NCI-H1105 treated with DMSO at 0.1 percent for 48 hours (cell line): ENCODE measurements around the gene LMNA.

Experiments used
- DNase-seq: peaks from one replicate; lab custom pipeline; 2025; lab: John Stamatoyannopoulos, UW

Gene LMNA

DNA sequence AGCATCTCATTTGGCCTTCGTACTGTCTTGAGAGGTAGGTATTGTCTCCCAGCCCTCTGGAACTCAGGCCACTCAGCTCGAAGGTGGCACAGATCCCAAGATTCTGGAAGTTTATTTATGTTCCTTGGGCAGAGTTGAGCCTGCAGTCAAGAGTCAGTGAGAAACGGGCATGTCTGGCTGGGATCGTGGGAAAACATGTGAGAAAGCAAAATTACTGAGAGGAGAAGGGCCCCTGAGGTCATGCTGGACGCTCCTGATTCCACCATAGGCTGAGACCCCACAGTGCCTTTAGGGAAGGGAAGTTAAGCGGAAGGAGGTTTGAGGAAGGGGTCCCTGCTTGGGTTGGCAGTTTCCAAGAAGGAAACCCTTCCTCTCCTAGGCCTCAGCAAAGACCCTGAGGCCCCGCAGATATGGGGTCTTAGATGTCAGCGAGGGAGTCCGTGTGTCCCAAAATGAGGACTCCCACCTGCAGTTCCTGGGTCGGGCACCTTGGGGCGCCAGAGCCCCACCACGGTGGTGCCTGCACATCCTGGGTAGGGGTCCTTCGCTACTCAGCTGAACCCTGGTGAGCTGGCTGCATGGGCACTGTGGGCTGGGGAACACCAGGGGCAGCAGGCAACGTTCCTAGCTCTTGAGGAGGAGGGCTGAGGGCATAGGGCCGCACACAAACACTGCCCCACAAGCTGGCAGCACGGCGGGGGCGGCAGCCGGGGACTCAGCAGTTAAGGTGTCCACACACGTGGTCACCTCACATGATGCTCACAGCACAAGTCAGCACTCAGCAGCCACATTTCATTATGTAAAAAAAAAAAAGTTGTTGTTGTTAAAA is 26.6 kb downstream of the LMNA start:
- DNase-seq: no peak

- no peak for DNase-seq
Measured at GRCh38 chr1:156143765-156144489, 29.4 kb downstream of the LMNA start.

- DNase-seq: no peak
Measured at GRCh38 chr1:156144742-156145141, 30.2 kb downstream of the LMNA start.

GRCh38 chr1:156145650-156146019 is 31.1 kb downstream of the LMNA start:
- DNase-seq: no peak

DNA sequence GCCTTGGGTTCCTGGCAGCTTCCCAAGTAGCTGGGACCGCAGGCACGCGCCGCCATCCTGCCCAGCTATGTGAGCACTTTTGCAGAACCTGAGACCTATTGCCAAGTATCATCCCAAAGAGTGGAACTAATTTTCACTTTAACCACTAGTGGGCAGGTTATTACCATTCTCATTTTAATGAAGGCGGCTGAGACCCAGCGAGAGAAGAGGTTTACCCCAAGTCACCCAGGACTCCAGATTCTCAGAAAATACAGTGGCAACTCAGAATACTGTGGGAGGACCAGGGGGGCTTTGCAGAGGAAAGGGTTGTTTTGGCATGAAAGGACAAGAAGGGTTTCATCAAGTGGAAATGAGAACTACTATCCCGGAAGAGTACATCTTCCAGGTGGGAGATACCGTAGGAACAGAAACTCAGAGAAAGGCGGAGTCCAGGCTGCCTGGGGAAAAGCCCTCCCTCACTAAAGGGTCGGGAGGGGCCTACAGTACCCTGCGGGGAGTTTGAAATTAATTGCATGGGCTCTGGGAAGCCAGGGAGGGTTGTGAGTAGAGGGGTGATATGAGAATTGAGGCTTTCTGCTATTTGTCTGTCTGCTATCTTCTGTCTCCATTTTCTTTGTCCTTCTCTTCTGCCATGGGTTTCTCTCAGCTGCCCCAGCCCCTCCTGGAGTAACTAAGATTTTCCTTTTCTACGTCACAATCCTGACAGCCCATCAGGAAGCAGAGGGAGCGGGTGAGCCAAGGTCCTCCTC is 31.7 kb downstream of the LMNA start:
- DNase-seq: peak; percentile 89

- no peak for DNase-seq
Measured at GRCh38 chr1:156146769-156147405, 32.4 kb downstream of the LMNA start.

GRCh38 chr1:156148216-156148615 is 33.7 kb downstream of the LMNA start:
- no peak for DNase-seq

DNA sequence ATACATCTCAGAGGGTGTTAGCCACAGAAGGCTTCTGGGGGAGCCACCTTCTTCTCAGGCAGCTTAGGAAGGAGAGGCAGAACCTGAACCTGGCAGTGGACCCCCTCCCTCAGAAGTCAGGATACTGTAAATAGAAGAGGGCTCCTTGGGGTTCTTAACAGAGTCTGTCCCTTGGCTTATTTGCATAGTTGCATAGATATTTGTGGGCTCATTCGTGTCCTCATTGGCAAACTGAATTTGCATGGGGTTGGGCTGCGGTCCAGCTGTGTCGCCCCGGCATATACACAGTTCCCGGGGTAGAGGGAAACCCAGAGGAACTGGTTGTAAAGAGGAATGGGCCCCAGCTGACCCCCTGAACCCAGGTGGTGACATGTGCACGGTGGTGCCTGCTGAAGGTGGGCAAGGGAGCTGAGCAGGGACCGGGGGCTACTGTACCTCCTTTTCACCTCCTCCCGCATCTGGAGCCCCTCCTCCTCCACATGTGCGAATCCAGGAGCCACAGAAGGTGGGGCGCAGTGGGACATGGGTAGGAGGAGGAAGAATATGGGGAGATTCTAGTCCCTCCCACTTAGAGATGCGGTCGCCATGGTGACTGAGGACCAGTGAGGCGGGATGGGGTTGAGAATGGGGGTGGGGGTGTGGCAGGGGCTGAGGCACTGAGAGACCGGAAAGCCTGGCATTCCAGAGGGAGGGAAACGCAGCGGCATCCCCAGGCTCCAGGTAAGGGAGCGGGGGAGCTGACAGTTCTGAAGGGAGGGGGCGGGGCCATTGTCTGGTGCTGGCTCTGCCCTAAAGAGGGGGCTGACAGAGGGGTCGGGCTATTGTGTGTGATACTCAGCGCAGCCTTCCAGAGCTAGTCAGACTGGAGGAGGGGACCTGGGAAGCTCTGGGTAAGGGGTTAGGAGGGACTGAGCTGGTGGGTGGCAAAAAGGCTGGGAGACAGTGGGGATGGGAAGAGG is 35.1 kb downstream of the LMNA start:
- no peak for DNase-seq

DNA sequence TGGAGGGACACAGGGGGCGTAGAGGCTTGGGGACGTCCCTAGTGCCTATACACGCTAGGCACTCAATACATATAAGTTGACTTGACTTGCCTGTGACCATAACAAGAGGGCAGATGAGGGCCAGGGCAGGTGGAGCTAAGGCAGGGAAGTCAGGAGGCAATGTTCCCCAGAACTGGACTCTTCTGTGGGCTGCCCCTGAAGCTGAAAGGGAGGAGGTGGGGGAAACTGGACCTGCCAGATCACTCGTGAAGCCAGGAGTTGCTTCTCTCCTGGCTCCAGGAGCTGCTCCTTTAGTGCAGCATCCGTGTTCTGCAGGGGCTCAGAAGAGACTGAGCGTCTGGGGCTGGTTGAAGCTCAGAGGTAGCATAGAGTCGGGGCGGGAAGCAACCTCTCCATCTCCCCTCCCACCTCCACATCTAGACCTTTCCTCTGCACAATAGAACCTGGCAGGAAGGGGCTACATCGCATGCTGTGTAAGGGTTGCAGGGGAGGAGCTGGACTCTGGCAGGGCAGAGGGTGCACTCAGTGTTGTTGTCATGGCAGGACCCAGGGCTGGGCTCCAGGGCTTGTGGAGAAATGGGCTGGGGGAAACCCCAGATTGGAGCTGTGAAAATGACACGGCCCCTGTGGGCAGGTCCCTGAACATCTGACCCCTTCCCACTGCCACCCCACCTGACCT is 36.0 kb downstream of the LMNA start:
- DNase-seq: no peak

DNA sequence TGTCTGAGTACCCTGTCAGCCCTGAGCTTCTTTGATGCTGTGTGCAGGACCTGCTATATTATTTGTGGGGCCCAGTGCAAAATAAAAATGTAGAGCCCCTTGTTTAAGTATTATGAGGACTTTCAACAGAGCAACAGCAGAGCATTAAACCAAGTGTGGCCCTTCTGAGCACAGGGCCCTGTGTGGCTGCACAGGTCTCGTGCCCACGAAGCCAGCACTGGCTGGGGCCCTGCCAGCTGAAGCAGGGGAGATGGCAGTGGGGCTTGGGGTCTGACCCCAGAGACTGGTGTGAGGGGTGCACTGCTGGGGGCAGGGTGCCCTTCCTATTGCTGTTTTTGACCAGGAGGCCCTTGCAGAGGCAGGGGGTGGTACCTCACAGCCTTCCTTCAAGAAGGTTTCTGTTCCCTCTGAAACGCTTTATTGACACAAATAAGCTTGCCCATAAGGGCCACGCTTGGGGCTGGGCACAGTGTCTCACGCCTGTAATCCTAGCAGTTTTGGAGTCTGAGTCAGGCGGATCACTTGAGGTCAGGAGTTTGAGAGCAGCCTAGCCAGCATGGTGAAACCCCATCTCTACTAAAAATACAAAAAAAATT is 36.7 kb downstream of the LMNA start:
- DNase-seq: no peak

DNA sequence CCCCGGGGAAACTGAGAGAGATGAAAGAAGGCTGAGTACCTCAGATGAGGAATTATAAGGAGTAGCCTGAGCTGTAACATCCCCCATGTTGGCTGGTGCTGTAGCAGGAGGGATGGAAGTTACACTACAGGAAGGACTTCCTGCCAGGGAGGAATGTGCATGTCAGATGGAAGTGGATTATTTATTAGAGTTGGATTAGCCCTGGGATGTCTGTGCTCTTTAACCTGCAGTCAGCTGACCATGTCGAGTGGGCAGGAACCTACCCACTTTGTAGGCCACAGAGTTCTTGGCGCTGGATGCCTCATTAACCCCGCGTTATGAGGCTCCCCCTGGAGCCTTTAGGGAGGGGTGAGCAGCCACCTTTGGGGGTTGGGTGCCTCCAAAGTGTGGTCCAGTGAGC is 38.1 kb downstream of the LMNA start:
- no peak for DNase-seq

- no peak for DNase-seq
Measured at GRCh38 chr1:156153362-156153761, 38.9 kb downstream of the LMNA start, which contains the start of gene SEMA4A. SEMA4A (plus strand) TSS chr1:156153585; CDS start chr1:156154579, 994 bp downstream.

DNA sequence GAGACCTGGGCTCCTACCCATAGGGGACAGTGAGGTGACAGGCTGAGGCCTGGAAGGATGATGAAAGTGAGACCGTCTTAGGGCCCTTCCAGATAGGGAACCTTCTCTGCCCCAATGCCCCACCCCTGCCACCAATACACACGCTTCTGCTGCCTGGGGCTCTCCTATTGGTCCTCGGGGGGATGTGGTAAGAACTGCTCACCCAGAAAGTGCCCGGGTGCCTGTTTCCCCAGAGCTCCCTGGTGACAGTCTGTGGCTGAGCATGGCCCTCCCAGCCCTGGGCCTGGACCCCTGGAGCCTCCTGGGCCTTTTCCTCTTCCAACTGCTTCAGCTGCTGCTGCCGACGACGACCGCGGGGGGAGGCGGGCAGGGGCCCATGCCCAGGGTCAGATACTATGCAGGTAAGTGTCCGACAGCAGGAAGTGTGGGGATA is 39.8 kb downstream of the LMNA start:
- no peak for DNase-seq

DNA sequence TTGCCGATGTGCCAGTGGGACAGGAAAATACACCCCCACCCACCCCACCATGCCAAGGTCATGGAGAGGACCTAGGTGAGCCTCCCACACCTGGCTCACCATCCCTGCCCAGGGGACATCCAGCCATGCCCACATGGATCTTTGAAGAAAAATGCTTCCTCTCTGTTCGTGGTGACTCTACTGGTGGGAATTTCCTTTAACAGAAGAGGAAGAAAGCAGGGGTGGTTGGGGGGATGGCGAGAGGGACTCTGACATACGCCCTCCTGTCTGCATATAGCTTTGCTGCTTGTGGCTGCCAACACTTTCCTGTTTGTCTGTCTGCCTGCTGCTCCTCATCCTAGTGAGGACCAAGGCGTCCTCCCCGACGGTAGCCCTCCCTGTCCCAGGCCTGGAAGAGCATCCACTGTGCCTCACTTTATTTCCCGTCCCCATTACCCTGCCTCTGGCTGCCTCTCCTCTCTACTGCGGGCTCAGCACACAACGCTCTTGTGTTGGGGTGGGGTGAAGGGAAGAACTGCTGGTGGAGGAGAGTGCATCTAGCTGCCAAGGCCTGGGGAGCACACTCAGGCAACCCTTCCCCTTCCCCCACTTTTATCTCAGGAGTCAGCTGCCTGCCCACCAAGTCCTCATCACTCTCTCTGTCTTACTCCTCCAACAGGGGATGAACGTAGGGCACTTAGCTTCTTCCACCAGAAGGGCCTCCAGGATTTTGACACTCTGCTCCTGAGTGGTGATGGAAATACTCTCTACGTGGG is 41.4 kb downstream of the LMNA start:
- no peak for DNase-seq

- no peak for DNase-seq
Measured at GRCh38 chr1:156157506-156157905, 43.0 kb downstream of the LMNA start.

GRCh38 chr1:156157966-156158365 is 43.5 kb downstream of the LMNA start:
- DNase-seq: no peak

- DNase-seq: no peak
Measured at GRCh38 chr1:156160000-156160742, 45.7 kb downstream of the LMNA start.

- DNase-seq: peak; percentile 59
Measured at GRCh38 chr1:156160743-156161171, 46.2 kb downstream of the LMNA start.
